ENCODE measurements around the gene AKT3.
"Not testable (repeated sequence)": the region's sequence is repeated elsewhere in the genome, so short reads cannot be mapped to it uniquely, and the experiment has no call there.

DNA sequence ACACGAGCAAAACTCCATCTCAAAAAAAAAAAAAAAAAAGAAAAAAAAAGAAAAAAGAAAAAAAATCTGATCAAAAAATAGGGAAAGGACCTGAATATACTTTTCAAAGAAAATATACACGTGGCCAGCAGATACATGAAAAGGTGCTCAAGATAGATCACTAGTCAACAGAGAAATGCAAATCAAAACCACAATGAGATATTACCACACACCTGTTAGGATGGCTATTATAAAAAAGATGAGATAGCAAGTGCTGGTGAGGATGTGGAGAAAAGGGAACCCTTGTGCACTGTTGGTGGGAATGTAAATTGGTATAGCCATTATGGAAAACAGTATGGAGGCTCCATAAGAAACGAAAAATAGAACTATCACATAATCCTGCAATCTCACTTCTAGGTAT lies 260.8 kb downstream of the AKT3 start:
- TF ChIP-seq POLR2A, CTCF, POLR2AphosphoS5 (IDR thresholded peaks at IDR 0.05): not testable (repeated sequence)
